SHP77 treated with DMSO at 0.1 percent for 48 hours (cell line): Measurements from ENCODE around the gene SARDH.
"Not testable (repeated sequence)": the region's sequence is repeated elsewhere in the genome, so short reads cannot be mapped to it uniquely, and the experiment has no call there.

Source experiments
- DNase-seq: peaks from one replicate; lab custom pipeline; 2025; lab: John Stamatoyannopoulos, UW

SARDH gene

GRCh38 chr9:133759146-133759900, 21.2 kb upstream of the SARDH start:
- DNase-seq: no peak

- DNase-seq: no peak
These were observed 20.1 kb upstream of the SARDH start for GRCh38 chr9:133758228-133758627.

GRCh38 chr9:133754688-133755227, 16.6 kb upstream of the SARDH start:
- DNase-seq: no peak

GRCh38 chr9:133754187-133754586, 16.0 kb upstream of the SARDH start:
- no peak for DNase-seq

- DNase-seq: no peak
These were observed 14.7 kb upstream of the SARDH start for GRCh38 chr9:133752739-133753446.

GRCh38 chr9:133750982-133751649, 13.0 kb upstream of the SARDH start:
- no peak for DNase-seq

GRCh38 chr9:133747309-133747708, 9.2 kb upstream of the SARDH start:
- DNase-seq: no peak

GRCh38 chr9:133744528-133744927, 6.4 kb upstream of the SARDH start:
- DNase-seq: not testable (repeated sequence)

- DNase-seq: peak; percentile 53
These were observed 4.8 kb upstream of the SARDH start for GRCh38 chr9:133742849-133743444.

- no peak for DNase-seq
These were observed 4.1 kb upstream of the SARDH start for GRCh38 chr9:133742251-133742650.

- DNase-seq: no peak
These were observed 3.6 kb upstream of the SARDH start for GRCh38 chr9:133741716-133742115.

- DNase-seq: no peak
These were observed 2.8 kb upstream of the SARDH start for GRCh38 chr9:133740911-133741310.

- DNase-seq: no peak
These were observed 1.5 kb upstream of the SARDH start for GRCh38 chr9:133739408-133740280.

GRCh38 chr9:133738640-133739225, 581 bp upstream of the SARDH start:
- no peak for DNase-seq

- peak; percentile 37 for DNase-seq
These were observed 930 bp downstream of the SARDH start for GRCh38 chr9:133737071-133737773.

GRCh38 chr9:133735931-133736330, 2.2 kb downstream of the SARDH start:
- no peak for DNase-seq

- DNase-seq: no peak
These were observed 2.8 kb downstream of the SARDH start for GRCh38 chr9:133735415-133735775.

GRCh38 chr9:133734590-133735414, 3.4 kb downstream of the SARDH start:
- no peak for DNase-seq

- DNase-seq: no peak
These were observed 4.2 kb downstream of the SARDH start for GRCh38 chr9:133733796-133734533.
